Measurements from ENCODE around the gene PSMD14.
"Not testable (repeated sequence)": the region's sequence is repeated elsewhere in the genome, so short reads cannot be mapped to it uniquely, and the experiment has no call there.

Gene PSMD14

GRCh38 chr2:161353543-161353942, 45.3 kb downstream of the PSMD14 start:
- Mint-ChIP-seq H3K27me3 (ENCODE audit: low read depth) (no peaks in the 10 kb centered on the region), H3K4me3 (no peak overlapping the region), H3K27ac (no peak overlapping the region), H3K36me3 (ENCODE audit: low read depth) (peaks cover 7% of the 10 kb centered on the region), H3K9me3 (no peaks in the 10 kb centered on the region), H3K4me1 (ENCODE audit: low read depth) (peaks cover 29% of the 10 kb centered on the region)
- no peak for DNase-seq (ENCODE audit: low spot score)

GRCh38 chr2:161354106-161354505, 45.9 kb downstream of the PSMD14 start:
- peaks cover 28% of the 10 kb centered on the region for H3K4me1 Mint-ChIP-seq (ENCODE audit: low read depth)

GRCh38 chr2:161355106-161355505, 46.9 kb downstream of the PSMD14 start:
- H3K4me1 Mint-ChIP-seq (ENCODE audit: low read depth): peaks cover 27% of the 10 kb centered on the region
- H3K36me3 Mint-ChIP-seq (ENCODE audit: low read depth): peaks cover 14% of the 10 kb centered on the region
- H3K4me3 Mint-ChIP-seq: no peak overlapping the region
- no peak overlapping the region for H3K27ac Mint-ChIP-seq
- H3K9me3 Mint-ChIP-seq: no peaks in the 10 kb centered on the region
- H3K27me3 Mint-ChIP-seq (ENCODE audit: low read depth): no peaks in the 10 kb centered on the region
- no peak for DNase-seq (ENCODE audit: low spot score)

More at GRCh38 chr2:161354106-161354505, 45.9 kb downstream of the PSMD14 start:
- Mint-ChIP-seq H3K9me3 (no peaks in the 10 kb centered on the region), H3K4me3 (no peak overlapping the region), H3K27ac (no peak overlapping the region), H3K27me3 (ENCODE audit: low read depth) (no peaks in the 10 kb centered on the region), H3K36me3 (ENCODE audit: low read depth) (peaks cover 7% of the 10 kb centered on the region)
- no peak for DNase-seq (ENCODE audit: low spot score)

GRCh38 chr2:161355983-161356382, 47.8 kb downstream of the PSMD14 start:
- no peak for DNase-seq (ENCODE audit: low spot score)
- H3K27me3 Mint-ChIP-seq (ENCODE audit: low read depth): no peaks in the 10 kb centered on the region

GRCh38 chr2:161357097-161357496, 48.9 kb downstream of the PSMD14 start:
- H3K9me3 Mint-ChIP-seq: peaks cover 14% of the 10 kb centered on the region
- no peak overlapping the region for H3K4me3 Mint-ChIP-seq

More at GRCh38 chr2:161355983-161356382, 47.8 kb downstream of the PSMD14 start:
- Mint-ChIP-seq H3K4me3 (no peak overlapping the region), H3K27ac (no peak overlapping the region), H3K9me3 (peaks cover 4% of the 10 kb centered on the region), H3K4me1 (ENCODE audit: low read depth) (peaks cover 25% of the 10 kb centered on the region), H3K36me3 (ENCODE audit: low read depth) (peaks cover 16% of the 10 kb centered on the region)

GRCh38 chr2:161358838-161359237, 50.6 kb downstream of the PSMD14 start:
- no peak overlapping the region for H3K27ac Mint-ChIP-seq
- no peaks in the 10 kb centered on the region for H3K27me3 Mint-ChIP-seq (ENCODE audit: low read depth)
- no peak for DNase-seq (ENCODE audit: low spot score)
- peaks cover 23% of the 10 kb centered on the region for H3K9me3 Mint-ChIP-seq
- H3K36me3 Mint-ChIP-seq (ENCODE audit: low read depth): peaks cover 39% of the 10 kb centered on the region
- H3K4me3 Mint-ChIP-seq: no peak overlapping the region
- peaks cover 14% of the 10 kb centered on the region for H3K4me1 Mint-ChIP-seq (ENCODE audit: low read depth)

More at GRCh38 chr2:161357097-161357496, 48.9 kb downstream of the PSMD14 start:
- Mint-ChIP-seq H3K4me1 (ENCODE audit: low read depth) (peaks cover 20% of the 10 kb centered on the region), H3K36me3 (ENCODE audit: low read depth) (peaks cover 25% of the 10 kb centered on the region), H3K27ac (no peak overlapping the region), H3K27me3 (ENCODE audit: low read depth) (no peaks in the 10 kb centered on the region)
- DNase-seq (ENCODE audit: low spot score): no peak

- peaks cover 23% of the 10 kb centered on the region for H3K9me3 Mint-ChIP-seq
- DNase-seq (ENCODE audit: low spot score); H3K27me3 Mint-ChIP-seq (ENCODE audit: low read depth); H3K27ac Mint-ChIP-seq; H3K4me3 Mint-ChIP-seq: not testable (repeated sequence)
- peaks cover 42% of the 10 kb centered on the region for H3K36me3 Mint-ChIP-seq (ENCODE audit: low read depth)
- peaks cover 13% of the 10 kb centered on the region for H3K4me1 Mint-ChIP-seq (ENCODE audit: low read depth)
Measured at GRCh38 chr2:161360095-161360654, 52.0 kb downstream of the PSMD14 start.

- Mint-ChIP-seq H3K4me1 (ENCODE audit: low read depth) (peaks cover 7% of the 10 kb centered on the region), H3K27ac (no peak overlapping the region), H3K4me3 (no peak overlapping the region), H3K27me3 (ENCODE audit: low read depth) (no peaks in the 10 kb centered on the region), H3K9me3 (peaks cover 23% of the 10 kb centered on the region), H3K36me3 (ENCODE audit: low read depth) (peaks cover 46% of the 10 kb centered on the region)
- no peak for DNase-seq (ENCODE audit: low spot score)
Measured at GRCh38 chr2:161362568-161363166, 54.4 kb downstream of the PSMD14 start.

- Mint-ChIP-seq H3K27me3 (ENCODE audit: low read depth) (no peaks in the 10 kb centered on the region), H3K9me3 (peaks cover 10% of the 10 kb centered on the region), H3K27ac (no peak overlapping the region), H3K36me3 (ENCODE audit: low read depth) (peaks cover 42% of the 10 kb centered on the region), H3K4me3 (no peak overlapping the region), H3K4me1 (ENCODE audit: low read depth) (peaks cover 8% of the 10 kb centered on the region)
- no peak for DNase-seq (ENCODE audit: low spot score)
Measured at GRCh38 chr2:161367675-161368074, 59.5 kb downstream of the PSMD14 start.

GRCh38 chr2:161369311-161369710, 61.1 kb downstream of the PSMD14 start:
- Mint-ChIP-seq H3K4me3 (no peak overlapping the region), H3K36me3 (ENCODE audit: low read depth) (peaks cover 28% of the 10 kb centered on the region), H3K27me3 (ENCODE audit: low read depth) (no peaks in the 10 kb centered on the region), H3K4me1 (ENCODE audit: low read depth) (peaks cover 7% of the 10 kb centered on the region), H3K27ac (no peak overlapping the region), H3K9me3 (no peaks in the 10 kb centered on the region)
- no peak for DNase-seq (ENCODE audit: low spot score)

GRCh38 chr2:161370981-161371380, 62.8 kb downstream of the PSMD14 start:
- H3K27me3 Mint-ChIP-seq (ENCODE audit: low read depth): no peaks in the 10 kb centered on the region
- no peak for DNase-seq (ENCODE audit: low spot score)
- peaks cover 30% of the 10 kb centered on the region for H3K36me3 Mint-ChIP-seq (ENCODE audit: low read depth)
- no peaks in the 10 kb centered on the region for H3K9me3 Mint-ChIP-seq
- H3K4me1 Mint-ChIP-seq (ENCODE audit: low read depth): peaks cover 5% of the 10 kb centered on the region
- H3K27ac Mint-ChIP-seq: no peak overlapping the region
- no peak overlapping the region for H3K4me3 Mint-ChIP-seq

GRCh38 chr2:161371869-161372268, 63.6 kb downstream of the PSMD14 start:
- Mint-ChIP-seq H3K9me3 (no peaks in the 10 kb centered on the region), H3K4me1 (ENCODE audit: low read depth) (peaks cover 3% of the 10 kb centered on the region), H3K4me3 (no peak overlapping the region), H3K27ac (peak overlapping the region; percentile 31), H3K27me3 (ENCODE audit: low read depth) (no peaks in the 10 kb centered on the region), H3K36me3 (ENCODE audit: low read depth) (peaks cover 27% of the 10 kb centered on the region)
- no peak for DNase-seq (ENCODE audit: low spot score)

GRCh38 chr2:161373942-161374341, 65.7 kb downstream of the PSMD14 start:
- H3K27ac Mint-ChIP-seq: no peak overlapping the region
- no peaks in the 10 kb centered on the region for H3K27me3 Mint-ChIP-seq (ENCODE audit: low read depth)
- peaks cover 21% of the 10 kb centered on the region for H3K36me3 Mint-ChIP-seq (ENCODE audit: low read depth)
- no peaks in the 10 kb centered on the region for H3K9me3 Mint-ChIP-seq
- H3K4me3 Mint-ChIP-seq: no peak overlapping the region
- DNase-seq (ENCODE audit: low spot score): no peak
- H3K4me1 Mint-ChIP-seq (ENCODE audit: low read depth): peaks cover 3% of the 10 kb centered on the region

- DNase-seq (ENCODE audit: low spot score): no peak
- Mint-ChIP-seq H3K9me3 (no peaks in the 10 kb centered on the region), H3K27ac (no peak overlapping the region), H3K36me3 (ENCODE audit: low read depth) (peaks cover 19% of the 10 kb centered on the region), H3K27me3 (ENCODE audit: low read depth) (no peaks in the 10 kb centered on the region), H3K4me3 (no peak overlapping the region), H3K4me1 (ENCODE audit: low read depth) (peaks cover 3% of the 10 kb centered on the region)
Measured at GRCh38 chr2:161374446-161374845, 66.2 kb downstream of the PSMD14 start.

GRCh38 chr2:161379740-161380139, 71.5 kb downstream of the PSMD14 start:
- H3K4me3 Mint-ChIP-seq: no peak overlapping the region
- H3K27ac Mint-ChIP-seq: no peak overlapping the region
- peaks cover 12% of the 10 kb centered on the region for H3K4me1 Mint-ChIP-seq (ENCODE audit: low read depth)
- H3K9me3 Mint-ChIP-seq: no peaks in the 10 kb centered on the region
- peaks cover 6% of the 10 kb centered on the region for H3K36me3 Mint-ChIP-seq (ENCODE audit: low read depth)
- no peaks in the 10 kb centered on the region for H3K27me3 Mint-ChIP-seq (ENCODE audit: low read depth)
- no peak for DNase-seq (ENCODE audit: low spot score)

Measured in T-helper 2 cell treated with Interferon-gamma antibody and Interleukin-4, amounts not matched to agents 5 μg/mL and 100 μg/mL, for 36 hours (primary cell).